GM18868 (cell line): ENCODE results near the gene MASP1.

Source experiments
- ATAC-seq: cut with Tn5 transposase; IDR thresholded peaks from one replicate; pipeline ENCODE4 v1.9.1; 2021; ENCODE audit warnings: mild to moderate bottlenecking, moderate library complexity; ENCODE audit not compliant: unreplicated experiment

Gene MASP1

GRCh38 chr3:187293516-187294430, 2.2 kb upstream of the MASP1 start:
- no peak for ATAC-seq

GRCh38 chr3:187292631-187293515, 1.3 kb upstream of the MASP1 start:
- ATAC-seq, result no peak

- ATAC-seq, result no peak
Observed at GRCh38 chr3:187292181-187292580, 644 bp upstream of the MASP1 start.

GRCh38 chr3:187291001-187291511, 481 bp downstream of the MASP1 start:
- no peak for ATAC-seq

- ATAC-seq, result no peak
Observed at GRCh38 chr3:187290503-187290902, 1.0 kb downstream of the MASP1 start.

GRCh38 chr3:187288855-187289605, 2.5 kb downstream of the MASP1 start:
- no peak for ATAC-seq

GRCh38 chr3:187288131-187288854, 3.2 kb downstream of the MASP1 start:
- no peak for ATAC-seq

GRCh38 chr3:187287256-187287655, 4.3 kb downstream of the MASP1 start:
- no peak for ATAC-seq

GRCh38 chr3:187286467-187287059, 5.0 kb downstream of the MASP1 start:
- ATAC-seq, result no peak

GRCh38 chr3:187281191-187281714, 10.3 kb downstream of the MASP1 start:
- no peak for ATAC-seq

GRCh38 chr3:187280644-187281043, 10.9 kb downstream of the MASP1 start:
- ATAC-seq, result no peak

- ATAC-seq, result no peak
Observed at GRCh38 chr3:187277129-187277462, 14.4 kb downstream of the MASP1 start.

GRCh38 chr3:187276397-187277128, 15.0 kb downstream of the MASP1 start:
- no peak for ATAC-seq

- ATAC-seq, result no peak
Observed at GRCh38 chr3:187274977-187275338, 16.6 kb downstream of the MASP1 start.

- no peak for ATAC-seq
Observed at GRCh38 chr3:187274315-187274976, 17.1 kb downstream of the MASP1 start.

GRCh38 chr3:187271582-187271981, 20.0 kb downstream of the MASP1 start:
- ATAC-seq, result no peak

- ATAC-seq, result no peak
Observed at GRCh38 chr3:187269486-187269885, 22.1 kb downstream of the MASP1 start.

GRCh38 chr3:187267306-187267705, 24.2 kb downstream of the MASP1 start:
- ATAC-seq, result no peak

GRCh38 chr3:187266691-187267090, 24.8 kb downstream of the MASP1 start:
- ATAC-seq, result no peak
